SK-N-SH (cell line): ENCODE measurements around the gene CCDC34. TPM values are rescaled to one million over a fixed set of nuclear protein-coding genes. Genes with fewer than 3 reads are reported as not detected.

ENCODE experiments used
- CTCF ChIA-PET: fragments of 300-600, 350-600 bp; formaldehyde crosslinking; extraction: SDS; loops from one replicate; lab custom pipeline; 2021; lab: Yijun Ruan, JAX
- POLR2A ChIA-PET: fragments of 350-600 bp; sonication (Branson Sonifier 250); formaldehyde crosslinking; extraction: SDS; loops from one replicate; lab custom pipeline; 2020; ENCODE audit warnings: antibody characterized with exemption, inconsistent platforms; lab: Yijun Ruan, JAX
- DNase-seq: peaks from one replicate; pipeline ENCODE4 v3.0.0; 2012
- H2AFZ ChIP-seq: fragments of 200-600 bp; sonication (generic); 2 replicates; pipeline ENCODE4 v1.8.1; 2016; ENCODE audit warnings: antibody characterized with exemption, mild to moderate bottlenecking, low read depth
- H3F3A ChIP-seq: fragments of 200-600 bp; sonication (generic); replicated peaks from 2 replicates; pipeline ENCODE3; 2016; ENCODE audit warnings: antibody characterized with exemption, mild to moderate bottlenecking; ENCODE audit not compliant: insufficient read depth
- H3K27ac ChIP-seq, 2 experiments: fragments of 200-500 bp in 1 of 2; fragments of 200-600 bp in 1 of 2; sonication (Bioruptor generic) in 1 of 2; sonication (generic), shearing (Covaris generic) in 1 of 2; 2 replicates each; pipeline versions ENCODE4 v1.5.1 to v1.6.1; 2014 to 2016; ENCODE audit warnings: low read depth in 2 of 2, inconsistent platforms in 1 of 2, low read length in 1 of 2, mild to moderate bottlenecking in 1 of 2, mixed read lengths in 1 of 2
- H3K27me3 ChIP-seq: fragments of 200-600 bp; sonication (generic), shearing (Covaris generic); 2 replicates; pipeline ENCODE4 v1.6.1; 2016; ENCODE audit warnings: mixed run types; ENCODE audit not compliant: insufficient read depth
- H3K36me3 ChIP-seq, 2 experiments: fragments of 200-500 bp in 1 of 2; fragments of 200-600 bp in 1 of 2; sonication (Bioruptor generic) in 1 of 2; sonication (generic) in 1 of 2; replicated peaks in 1 of 2; 2 replicates each; pipeline versions ENCODE3 to v1.5.1; 2014 to 2016; ENCODE audit warnings: low read length in 1 of 2, mild to moderate bottlenecking in 1 of 2; ENCODE audit not compliant: insufficient read depth in 2 of 2, control insufficient read depth in 1 of 2
- H3K4me1 ChIP-seq, 2 experiments: fragments of 200-500 bp in 1 of 2; fragments of 200-600 bp in 1 of 2; sonication (Bioruptor generic) in 1 of 2; sonication (generic), shearing (Covaris generic) in 1 of 2; 2 replicates each; pipeline versions ENCODE4 v1.5.1 to v1.6.1; 2014 to 2016; ENCODE audit warnings: low read depth in 1 of 2, low read length in 1 of 2, mixed run types in 1 of 2; ENCODE audit not compliant: insufficient read depth in 2 of 2, control insufficient read depth in 1 of 2
- H3K4me2 ChIP-seq: fragments of 200-600 bp; sonication (generic), shearing (Covaris generic); 2 replicates; pipeline ENCODE4 v1.6.1; 2017; ENCODE audit warnings: mixed run types
- H3K4me3 ChIP-seq, 2 experiments: fragments of 200-500 bp in 1 of 2; fragments of 200-600 bp in 1 of 2; sonication (Bioruptor generic) in 1 of 2; sonication (generic), shearing (Covaris generic) in 1 of 2; 2 replicates each; pipeline versions ENCODE4 v1.5.1 to v1.8.1; 2014 to 2016; ENCODE audit warnings: low read depth in 2 of 2, inconsistent platforms in 1 of 2, low read length in 1 of 2, mild to moderate bottlenecking in 1 of 2, mixed read lengths in 1 of 2, moderate library complexity in 1 of 2
- H3K79me2 ChIP-seq: fragments of 200-600 bp; sonication (generic); 2 replicates; pipeline ENCODE4 v1.8.1; 2017; ENCODE audit warnings: mild to moderate bottlenecking; ENCODE audit not compliant: insufficient read depth
- H3K9ac ChIP-seq: fragments of 200-600 bp; sonication (generic); 2 replicates; pipeline ENCODE4 v1.6.1; 2017; ENCODE audit warnings: mixed run types
- H3K9me2 ChIP-seq: fragments of 200-600 bp; sonication (generic); 2 replicates; pipeline ENCODE4 v1.6.1; 2017; ENCODE audit warnings: mixed run types
- H3K9me3 ChIP-seq: fragments of 200-600 bp; sonication (generic); 2 replicates; pipeline ENCODE4 v1.6.1; 2017; ENCODE audit warnings: mixed run types, mild to moderate bottlenecking, moderate library complexity
- H4K20me1 ChIP-seq: fragments of 200-600 bp; sonication (generic); 2 replicates; pipeline ENCODE4 v1.6.1; 2017; ENCODE audit warnings: mild to moderate bottlenecking, mixed run types; ENCODE audit not compliant: insufficient read depth
- CHD2 ChIP-seq: fragments of 150-350 bp; IDR thresholded peaks from 2 replicates; pipeline ENCODE4 v1.6.1; 2018; ENCODE audit warnings: low read length; ENCODE audit not compliant: partially characterized antibody
- CTCF ChIP-seq: fragments of 200-600 bp; sonication (generic); IDR thresholded peaks from 2 replicates; pipeline ENCODE4 v1.6.1; 2017; ENCODE audit warnings: antibody characterized with exemption, mild to moderate bottlenecking, moderate library complexity
- ELF1 ChIP-seq: IDR thresholded peaks from 2 replicates; pipeline ENCODE4 v1.4.0; 2012
- EP300 ChIP-seq, 2 experiments: IDR thresholded peaks; 2 replicates each; pipeline versions ENCODE4 v1.4.0 to v1.6.1; 2012; ENCODE audit warnings: borderline replicate concordance in 1 of 2, low read depth in 1 of 2, low read length in 1 of 2
- EZH2phosphoT487 ChIP-seq: fragments of 200-600 bp; sonication (generic); IDR thresholded peaks from 2 replicates; pipeline ENCODE4 v1.6.1; 2017; ENCODE audit warnings: low read depth, mixed run types, mild to moderate bottlenecking, antibody characterized with exemption, moderate library complexity, borderline replicate concordance
- FOXJ3 ChIP-seq: sonication (generic); formaldehyde crosslinking; IDR thresholded peaks from 2 replicates; pipeline ENCODE4 v1.5.1; 2020; ENCODE audit warnings: mild to moderate bottlenecking, missing genetic modification reagents
- GATA2 ChIP-seq: sonication (generic); formaldehyde crosslinking; IDR thresholded peaks from 2 replicates; pipeline ENCODE4 v1.5.0; 2020; ENCODE audit warnings: mild to moderate bottlenecking, missing genetic modification reagents
- IRF3 ChIP-seq: fragments of 150-350 bp; IDR thresholded peaks from 2 replicates; pipeline ENCODE4 v1.6.1; 2016; ENCODE audit warnings: mild to moderate bottlenecking, low read depth, low read length
- MEF2A ChIP-seq: IDR thresholded peaks from 2 replicates; pipeline ENCODE4 v1.4.0; 2012; ENCODE audit warnings: low read depth, borderline replicate concordance
- NFIC ChIP-seq: IDR thresholded peaks from 2 replicates; pipeline ENCODE4 v1.4.0; 2012; ENCODE audit warnings: borderline replicate concordance
- NRF1 ChIP-seq: IDR thresholded peaks from 2 replicates; pipeline ENCODE4 v1.6.1; 2012; ENCODE audit warnings: low read depth, mild to moderate bottlenecking, low read length
- RAD21 ChIP-seq: IDR thresholded peaks from 2 replicates; pipeline ENCODE4 v1.6.1; 2012; ENCODE audit warnings: mild to moderate bottlenecking, low read length
- RCOR1 ChIP-seq: fragments of 150-350 bp; IDR thresholded peaks from 2 replicates; pipeline ENCODE4 v1.6.1; 2017; ENCODE audit warnings: antibody characterized with exemption, low read length
- RXRA ChIP-seq: IDR thresholded peaks from 2 replicates; pipeline ENCODE4 v1.4.0; 2012; ENCODE audit warnings: low read depth, mild to moderate bottlenecking, borderline replicate concordance
- SIN3A ChIP-seq: IDR thresholded peaks from 2 replicates; pipeline ENCODE4 v1.6.1; 2012; ENCODE audit warnings: low read depth, mild to moderate bottlenecking, low read length, moderate library complexity, borderline replicate concordance
- SMC3 ChIP-seq: IDR thresholded peaks from 2 replicates; pipeline ENCODE4 v1.6.1; 2012; ENCODE audit warnings: low read depth, low read length, improper control_type of control experiment
- TCF12 ChIP-seq: IDR thresholded peaks from 2 replicates; pipeline ENCODE4 v1.4.0; 2012
- YY1 ChIP-seq: IDR thresholded peaks from 2 replicates; pipeline ENCODE4 v1.4.0; 2012; ENCODE audit warnings: low read depth, mild to moderate bottlenecking
- ZBTB33 ChIP-seq: IDR thresholded peaks from 2 replicates; pipeline ENCODE4 v1.4.0; 2012; ENCODE audit warnings: low read depth, borderline replicate concordance
- WGBS: methylation state at CpG from one replicate; pipeline ENCODE4 v1.1.6; 2017; ENCODE audit warnings: low lambda C conversion rate; 5-methylcytosine and 5-hydroxymethylcytosine counted together
- polyA plus RNA-seq, 3 experiments: library from polyadenylated mRNA; depleted of rRNA; stranded (reverse); fragments of >200 nt; gene quantifications; 2 replicates each; pipeline ENCODE4 v1.2.3, GENCODE V29; 2012

CCDC34 gene
- polyA plus RNA-seq, 1 of the 3 experiments (the other 2 are of a cell fraction): 6.7 TPM

- no peak overlapping the region for H3K4me3 ChIP-seq
- no peak overlapping the region for H2AFZ ChIP-seq
- no peak overlapping the region for H3K9ac ChIP-seq
- H3K4me2 ChIP-seq: no peak overlapping the region
- no peaks in the 10 kb centered on the region for H4K20me1 ChIP-seq
- DNase-seq: no peak
- H3K9me3 ChIP-seq: no peaks in the 10 kb centered on the region
- H3F3A ChIP-seq: no peaks in the 10 kb centered on the region
- ChIA-PET CTCF (interaction anchor here (1.0 to 1.7 kb wide), 2 partner anchors 10 to 105 kb away, joined by 3 to 4 read pairs; no protein-coding TSS in a partner anchor), POLR2A (no interaction called here)
- H3K27ac ChIP-seq: no peak overlapping the region
- WGBS: 92% methylated on average over 4 of the region's 5 CpGs
- no peaks in the 10 kb centered on the region for H3K27me3 ChIP-seq
- H3K4me1 ChIP-seq: peaks cover 2 to 20% of the 10 kb centered on the region in 2 experiments; a peak in 3 of 4 replicates
- H3K9me2 ChIP-seq: no peaks in the 10 kb centered on the region
- H3K79me2 ChIP-seq: no peaks in the 10 kb centered on the region
- TF ChIP-seq NFIC (no peak), CHD2 (no peak), ELF1 (no peak), TCF12 (no peak), RXRA (no peak), CTCF (no peak), IRF3 (no peak), FOXJ3 (CRISPR knock-in tag) (no peak), RCOR1 (no peak), RAD21 (no peak), ZBTB33 (no peak), EP300 (IDR thresholded peaks at IDR 0.05; ENCODE audit: borderline replicate concordance in 1 of 2, low read depth in 1 of 2, low read length in 1 of 2) (no peak), YY1 (no peak), MEF2A (no peak), EZH2phosphoT487 (no peak), SIN3A (no peak), NRF1 (no peak), SMC3 (no peak), GATA2 (CRISPR knock-in tag) (no peak)
- peaks cover 12 to 24% of the 10 kb centered on the region in 2 experiments for H3K36me3 ChIP-seq
Measured at GRCh38 chr11:27381238-27381666, 18.2 kb upstream of the CCDC34 start.
